Heart left ventricle (tissue), 16 donors: ENCODE measurements around the gene MCF2L. TPM values are rescaled to one million over a fixed set of nuclear protein-coding genes. Genes with fewer than 3 reads are reported as not detected.

Source experiments
- ATAC-seq, 4 donors: fragments of 200-7000 bp; cut with Tn5 transposase; one replicate each; pipeline ENCODE4 v1.9.1; 2020 to 2022; ENCODE audit warnings: moderate library complexity in 4 of 4, mild to moderate bottlenecking in 3 of 4, moderate number of reproducible peaks in 1 of 4
- DNase-seq, 5 donors: peaks; one replicate each; pipeline ENCODE4 v3.0.0-alpha.2; 2020
- H3K27ac ChIP-seq, 12 donors: fragments of 200-600 bp; sonication (generic) in 4 of 12; one replicate each; pipeline versions ENCODE4 v1.5.0 to v1.8.0; 2016 to 2022; ENCODE audit warnings: mild to moderate bottlenecking in 2 of 12
- H3K27me3 ChIP-seq, 9 donors: fragments of 200-600 bp; sonication (generic) in 2 of 9; one replicate each; pipeline versions ENCODE4 v1.5.1 to v1.8.0; 2016 to 2022; ENCODE audit warnings: mild to moderate bottlenecking in 3 of 9
- H3K36me3 ChIP-seq, 9 donors: fragments of 200-600 bp; sonication (generic) in 2 of 9; one replicate each; pipeline versions ENCODE4 v1.5.0 to v1.8.0; 2018 to 2022; ENCODE audit warnings: mild to moderate bottlenecking in 2 of 9
- H3K4me1 ChIP-seq, 12 donors: fragments of 200-600 bp; sonication (generic) in 4 of 12; one replicate each; pipeline versions ENCODE4 v1.5.0 to v1.8.0; 2016 to 2022; ENCODE audit warnings: mild to moderate bottlenecking in 3 of 12
- H3K4me3 ChIP-seq, 12 donors: fragments of 200-600 bp; sonication (generic) in 4 of 12; one replicate each; pipeline versions ENCODE4 v1.5.0 to v1.8.0; 2017 to 2022; ENCODE audit warnings: mild to moderate bottlenecking in 9 of 12, moderate library complexity in 4 of 12
- H3K9me3 ChIP-seq, 12 donors: fragments of 200-600 bp; sonication (generic) in 4 of 12; one replicate each; pipeline versions ENCODE4 v1.5.0 to v1.8.0; 2016 to 2022; ENCODE audit warnings: mild to moderate bottlenecking in 1 of 12
- CTCF ChIP-seq, 12 donors: fragments of 200-600 bp; sonication (generic) in 4 of 12; IDR thresholded peaks; one replicate each; pipeline versions ENCODE4 v1.5.0 to v1.8.0; 2018 to 2022; ENCODE audit warnings: antibody characterized with exemption in 12 of 12, mild to moderate bottlenecking in 5 of 12
- POLR2A ChIP-seq, 2 donors: fragments of 450-650 bp; IDR thresholded peaks; one replicate each; pipeline ENCODE4 v1.6.1; 2017; ENCODE audit warnings: antibody characterized with exemption in 2 of 2, mild to moderate bottlenecking in 2 of 2, moderate library complexity in 2 of 2
- WGBS, 4 donors: extraction: QIAGEN DNeasy Blood & Tissue Kit in 2 of 4; methylation state at CpG; one replicate each; pipeline versions ENCODE4 v1.1.5 to v1.1.7; 2013 to 2018; 5-methylcytosine and 5-hydroxymethylcytosine counted together
- intact Hi-C, 10 donors: fragments of 100-400 bp; cut with DNase I; formaldehyde crosslinking; loops; one replicate each; pipeline versions ENCODE4 v1.11.1 to v1.14.2; 2022
- polyA plus RNA-seq, 2 donors: library from polyadenylated mRNA; stranded (reverse); fragments of 200-250 nt; gene quantifications; one replicate each; pipeline ENCODE4 v1.2.3, GENCODE V29; 2013
- total RNA-seq, 9 donors: library from RNA; depleted of rRNA in 2 of 9; stranded (reverse); fragments of >200 nt in 2 of 9; fragmentation: NEBNext Ultra II Directional in 3 of 9; extraction: Animal tissue kit (Norgen Biotek cat#: 25700) in 3 of 9; gene quantifications; one replicate each; pipeline versions ENCODE4 v1.1.0 to v1.2.4, GENCODE V29; 2016 to 2023
- donor health status: ischemic (EF 13 %, LVEDD 7.1; RV severe dilation, severe dysfunction).
- donor health status: healthy with polysubstance abuse.
- donor health status: DM: no; HTN: yes; CAD: no.
- donor health status: DM: no; HTN: no; CAD: no.
- donor health status: ischemic (EF 25% LVEDD 6.9; RV normal size, moderate dysfunction).
- donor health status: ischemic (EF 25% LVEDD 5.7; RV mildly dilated, moderate dysfunction).
- donor health status: healthy.
- donor health status: DM: yes; HTN: yes; CAD: no.
- donor health status: ischemic (EF 35%, LVEDD 5.7; RV mildly dilated, moderate dysfunction).
- donor health status: nonischemic (EF 11% LVEDD 7.7; RV severe dilation, severe dysfunction).
- donor health status: DM: yes; HTN: yes; CAD: no.
- donor health status: PGD.
- donor health status: ischemic (EF 29% LVEDD 5.4; RV normal size, mild dysfunction).
- donor health status: nonischemic (EF 23%, LVEDD 6.1; RV moderate dilation, normal function).

The MCF2L gene
- total and polyA plus RNA-seq, 11 donors, result 26.0 to 61.0 (median 42.7) TPM

DNA sequence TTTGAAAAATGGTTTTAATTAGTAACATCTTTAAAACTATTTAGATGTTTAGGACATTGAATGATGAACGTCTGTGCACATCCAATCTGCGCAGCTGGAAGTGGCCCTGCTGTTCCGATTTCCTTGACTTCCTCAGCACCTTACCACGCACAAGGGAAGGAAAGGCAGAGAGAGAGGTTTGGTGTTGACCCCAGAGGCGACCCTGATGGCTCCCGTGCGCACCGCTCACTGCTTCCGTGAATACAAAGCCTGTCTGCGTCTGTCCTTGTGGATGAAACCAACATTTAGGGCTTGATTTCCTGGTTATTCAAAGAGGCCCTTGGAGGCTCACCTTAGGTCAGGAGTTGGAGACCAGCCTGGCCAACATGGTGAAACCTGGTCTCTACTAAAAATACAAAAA is 8.5 kb downstream of the MCF2L start:
- peak overlapping the region in 11 of 12 donors; percentile 42 to 92 (median 80) for H3K27ac ChIP-seq
- no peak overlapping the region for H3K4me3 ChIP-seq
- H3K4me1 ChIP-seq, result peaks cover 3 to 24% (median 10%) of the 10 kb centered on the region in 12 donors
- TF ChIP-seq CTCF (IDR thresholded peaks at IDR 0.05) (no peak), POLR2A (IDR thresholded peaks at IDR 0.05) (no peak)
- H3K27me3 ChIP-seq, result no peaks in the 10 kb centered on the region
- DNase-seq (no peak), ATAC-seq (peak in 1 of 4 donors; percentile 63)
- WGBS, 4 donors, result 69 to 85% (median 76%) methylated on average over 10 of the region's 10 CpGs
- H3K9me3 ChIP-seq, result no peaks in the 10 kb centered on the region
- no peaks in the 10 kb centered on the region for H3K36me3 ChIP-seq
- intact Hi-C loops, result no loop called here

GRCh38 chr13:112978561-112979405 is 9.8 kb downstream of the MCF2L start:
- 41 to 65% (median 54%) methylated on average over 23 to 25 of the region's 25 CpGs for WGBS, 4 donors
- H3K36me3 ChIP-seq, result no peaks in the 10 kb centered on the region
- no peaks in the 10 kb centered on the region for H3K9me3 ChIP-seq
- H3K27ac ChIP-seq, result peak overlapping the region; percentile 72 to 96 (median 86)
- TF ChIP-seq POLR2A (IDR thresholded peaks at IDR 0.05), result peak in 1 of 2 donors; percentile 65
- TF ChIP-seq CTCF (IDR thresholded peaks at IDR 0.05), result no peak
- H3K4me3 ChIP-seq, result peak overlapping the region in 11 of 12 donors; percentile 46 to 77 (median 61)
- DNase-seq (peak in 4 of 5 donors; percentile 70 to 80 (median 76)), ATAC-seq (peak; percentile 46 to 73 (median 56))
- peaks cover 2 to 37% (median 12%) of the 10 kb centered on the region in 12 donors for H3K4me1 ChIP-seq
- no peaks in the 10 kb centered on the region for H3K27me3 ChIP-seq
- intact Hi-C loops, result loop anchor here in 3 of 10 donors (1.0 to 2.0 kb wide), 3 partner anchors 19 to 44 kb away; no protein-coding TSS in a partner anchor

- intact Hi-C loops, result loop anchor here in 3 of 10 donors (1.0 to 2.0 kb wide), 3 partner anchors 20 to 43 kb away; no protein-coding TSS in a partner anchor
- Histone ChIP-seq H3K4me1 (peaks cover 4 to 41% (median 13%) of the 10 kb centered on the region in 12 donors), H3K27ac (peak overlapping the region; percentile 72 to 96 (median 86)), H3K27me3 (no peaks in the 10 kb centered on the region), H3K36me3 (no peaks in the 10 kb centered on the region), H3K4me3 (peak overlapping the region; percentile 28 to 77 (median 59)), H3K9me3 (no peaks in the 10 kb centered on the region)
- ATAC-seq (no peak), DNase-seq (no peak)
- TF ChIP-seq POLR2A (IDR thresholded peaks at IDR 0.05) (no peak), CTCF (IDR thresholded peaks at IDR 0.05) (no peak)
- WGBS, 4 donors, result 58 to 74% (median 66%) methylated on average over 23 to 24 of the region's 24 CpGs
These were observed 10.4 kb downstream of the MCF2L start for GRCh38 chr13:112979406-112979902.

DNA sequence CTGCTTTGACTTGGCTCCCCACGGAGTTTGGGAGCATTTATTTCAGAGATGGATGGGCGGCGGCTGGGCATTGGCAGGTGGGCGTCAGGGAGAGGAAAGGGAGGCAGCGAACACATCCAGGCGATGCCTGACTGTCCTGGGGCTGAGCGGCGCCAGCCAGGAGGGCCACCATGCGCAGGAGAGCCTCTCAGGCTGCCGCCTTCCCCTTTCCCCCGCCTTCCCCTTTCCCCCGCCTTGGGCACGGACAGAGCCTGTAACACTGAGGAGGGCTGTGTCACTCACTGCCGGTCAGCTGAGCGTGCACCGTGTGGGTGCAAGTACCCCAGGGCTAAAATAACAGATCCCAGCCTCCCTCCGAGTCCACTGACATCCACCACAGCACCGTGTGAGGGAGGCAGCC is 11.4 kb downstream of the MCF2L start:
- TF ChIP-seq CTCF (IDR thresholded peaks at IDR 0.05), result no peak
- TF ChIP-seq POLR2A (IDR thresholded peaks at IDR 0.05), result no peak
- Histone ChIP-seq H3K27ac (peak overlapping the region; percentile 72 to 96 (median 86)), H3K36me3 (no peaks in the 10 kb centered on the region), H3K4me3 (peak overlapping the region; percentile 28 to 77 (median 59)), H3K27me3 (no peaks in the 10 kb centered on the region), H3K9me3 (no peaks in the 10 kb centered on the region), H3K4me1 (peaks cover 4 to 50% (median 16%) of the 10 kb centered on the region in 12 donors)
- no peak for ATAC-seq
- DNase-seq, result no peak
- 52 to 62% (median 55%) methylated on average over 8 to 18 of the region's 18 CpGs for WGBS, 4 donors
- intact Hi-C loops, result loop anchor here in 2 of 10 donors (5.0 kb wide), 1 partner anchor 38 kb away; no protein-coding TSS in a partner anchor
